Measurements from ENCODE around the gene SLC25A43. TPM values are rescaled to one million over a fixed set of nuclear protein-coding genes. Genes with fewer than 3 reads are reported as not detected.
"Not testable (repeated sequence)": the region's sequence is repeated elsewhere in the genome, so short reads cannot be mapped to it uniquely, and the experiment has no call there.

SLC25A43 gene
- total RNA-seq, 3 donors from 2014 or later: 3.9 to 6.3 (median 4.7) TPM

DNA sequence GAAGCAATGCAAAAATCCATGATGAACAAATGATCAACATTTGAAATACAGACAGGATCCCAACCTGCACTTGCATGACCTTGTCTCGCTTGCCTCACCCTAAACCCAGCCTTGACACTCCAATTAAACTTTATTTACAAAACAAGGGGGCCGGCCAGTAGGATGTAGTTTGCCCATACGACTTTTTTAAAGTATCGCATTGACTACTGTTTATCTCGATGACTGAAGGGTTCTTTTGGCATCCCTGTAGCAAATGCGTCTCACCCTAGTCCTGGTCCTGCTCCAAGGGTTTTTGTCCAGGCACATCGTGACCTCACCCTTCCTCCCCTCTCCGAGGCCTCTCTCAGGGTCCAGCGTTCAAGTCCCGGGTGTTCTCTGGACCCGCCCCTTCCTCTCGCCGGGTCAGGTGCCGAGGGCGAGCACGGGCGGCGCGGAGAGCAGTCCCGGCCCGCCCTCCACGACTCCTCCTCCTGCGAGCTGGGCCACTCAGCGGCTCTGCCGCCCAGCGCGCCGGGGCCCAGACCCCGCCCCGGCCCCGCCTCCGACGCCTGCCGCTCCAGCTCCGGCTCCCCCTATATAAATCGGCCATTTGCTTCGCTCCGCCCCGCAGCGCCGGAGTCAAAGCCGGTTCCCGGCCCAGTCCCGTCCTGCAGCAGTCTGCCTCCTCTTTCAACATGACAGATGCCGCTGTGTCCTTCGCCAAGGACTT is 68.9 kb downstream of the SLC25A43 start, which contains the start of gene SLC25A5:
TSS of gene SLC25A5 (plus strand) at position 603 of the 709 bp plus-strand sequence. CDS start at position 675, 72 bp downstream.
- ATAC-seq (peak; percentile 90 to 95), DNase-seq (peak; percentile 77)
- Mint-ChIP-seq H3K27me3 (ENCODE audit: low read depth) (no peaks in the 10 kb centered on the region), H3K36me3 (ENCODE audit: insufficient read depth) (peaks cover 13% of the 10 kb centered on the region), H3K4me1 (ENCODE audit: low read depth) (peaks cover 3% of the 10 kb centered on the region), H3K4me3 (peak within 1 kb of the TSS; percentile 91), H3K9me3 (no peaks in the 10 kb centered on the region)

GRCh38 chrX:119468551-119469312 is 69.6 kb downstream of the SLC25A43 start:
- DNase-seq (peak; percentile 84), ATAC-seq (peak; percentile 65 to 69)
- Mint-ChIP-seq H3K27me3 (ENCODE audit: low read depth) (no peaks in the 10 kb centered on the region), H3K9me3 (no peaks in the 10 kb centered on the region), H3K4me3 (peak overlapping the region; percentile 91), H3K36me3 (ENCODE audit: insufficient read depth) (peaks cover 13% of the 10 kb centered on the region), H3K4me1 (ENCODE audit: low read depth) (peaks cover 3% of the 10 kb centered on the region)

- Mint-ChIP-seq H3K4me3 (peak overlapping the region; percentile 91), H3K36me3 (ENCODE audit: insufficient read depth) (peaks cover 13% of the 10 kb centered on the region), H3K4me1 (ENCODE audit: low read depth) (peaks cover 3% of the 10 kb centered on the region), H3K27me3 (ENCODE audit: low read depth) (no peaks in the 10 kb centered on the region), H3K9me3 (no peaks in the 10 kb centered on the region)
- DNase-seq: no peak
- no peak for ATAC-seq
Observed at GRCh38 chrX:119469313-119469635, 70.1 kb downstream of the SLC25A43 start.

DNA sequence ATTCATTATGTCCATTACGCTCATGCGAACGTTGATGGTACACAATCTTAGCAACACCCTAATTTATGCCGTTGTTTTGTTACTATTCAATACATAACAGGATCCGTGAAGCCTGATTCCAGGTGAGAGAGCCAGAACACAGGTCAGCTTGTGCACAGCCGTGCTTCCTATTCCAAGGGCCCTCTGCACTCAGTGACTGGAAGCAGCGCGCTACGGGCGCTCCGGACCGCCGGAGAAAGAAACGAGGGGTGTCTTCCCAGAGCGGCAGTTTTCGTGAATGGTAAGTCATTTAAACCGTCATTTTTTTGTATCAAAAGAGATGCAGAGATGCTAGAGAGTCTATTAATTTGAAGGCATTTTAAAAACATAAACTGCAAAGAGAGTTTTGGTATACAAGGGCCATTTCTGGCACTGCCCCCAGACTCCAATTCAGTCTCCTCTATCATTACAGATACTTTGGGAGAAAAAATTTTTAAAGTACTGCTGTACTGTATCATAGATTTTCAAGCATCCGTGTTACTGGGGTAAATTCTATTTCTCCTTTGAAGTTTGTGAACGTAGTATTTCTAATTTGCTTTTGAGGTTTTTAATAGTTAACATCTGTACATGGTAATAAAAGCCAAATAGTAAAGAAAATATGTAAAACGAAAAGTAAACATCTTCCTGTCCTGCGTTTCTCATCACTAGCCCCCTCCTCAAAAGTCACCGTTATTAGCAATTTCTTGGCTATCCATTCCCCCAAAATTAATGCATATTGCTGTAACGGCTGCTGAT is 75.7 kb downstream of the SLC25A43 start:
- H3K36me3 Mint-ChIP-seq (ENCODE audit: insufficient read depth): peaks cover 5% of the 10 kb centered on the region
- no peaks in the 10 kb centered on the region for H3K9me3 Mint-ChIP-seq
- no peak for DNase-seq
- no peak overlapping the region for H3K4me3 Mint-ChIP-seq
- peaks cover 4% of the 10 kb centered on the region for H3K4me1 Mint-ChIP-seq (ENCODE audit: low read depth)
- H3K27me3 Mint-ChIP-seq (ENCODE audit: low read depth): no peaks in the 10 kb centered on the region
- no peak for ATAC-seq

DNA sequence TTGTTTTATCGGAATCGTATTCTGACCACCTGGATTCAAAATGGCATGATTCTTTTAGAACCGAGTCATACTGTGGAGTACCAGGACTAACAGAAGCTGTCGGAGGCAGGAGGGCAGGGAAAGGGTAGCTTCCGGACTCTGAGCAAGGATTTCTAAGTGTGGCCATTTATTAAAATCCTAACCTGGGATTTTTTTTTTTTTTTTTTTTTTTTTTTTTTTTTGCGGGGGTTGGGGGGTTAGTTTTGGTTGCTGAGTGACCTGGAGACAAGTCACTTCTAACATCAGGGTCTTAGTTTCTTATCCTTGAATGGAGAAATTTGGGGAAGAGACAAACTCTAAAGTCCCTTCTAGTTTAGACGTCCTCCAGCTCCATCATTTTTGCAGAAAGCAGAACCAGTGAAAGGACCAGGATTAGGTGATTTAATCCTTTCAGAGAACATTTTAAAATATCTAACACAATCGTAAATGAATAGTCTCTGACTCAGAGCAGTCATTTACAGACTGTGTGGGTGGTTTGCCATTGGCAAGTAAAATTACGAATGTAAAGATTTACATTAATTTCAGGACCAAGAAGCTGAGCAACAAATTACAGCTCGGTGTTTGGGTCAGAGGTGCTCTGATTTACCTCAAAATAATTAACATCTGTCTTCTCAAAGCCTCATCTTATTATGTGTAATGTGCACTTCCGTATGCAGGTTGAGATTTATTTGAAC is 76.4 kb downstream of the SLC25A43 start:
- DNase-seq (no peak), ATAC-seq (peak; percentile 30 to 48)
- Mint-ChIP-seq H3K36me3 (ENCODE audit: insufficient read depth) (peaks cover 3% of the 10 kb centered on the region), H3K4me1 (ENCODE audit: low read depth) (peaks cover 2% of the 10 kb centered on the region), H3K4me3 (no peak overlapping the region), H3K27me3 (ENCODE audit: low read depth) (no peaks in the 10 kb centered on the region), H3K9me3 (no peaks in the 10 kb centered on the region)

GRCh38 chrX:119477812-119478232 is 78.7 kb downstream of the SLC25A43 start:
- Mint-ChIP-seq H3K27me3 (ENCODE audit: low read depth) (no peaks in the 10 kb centered on the region), H3K4me1 (ENCODE audit: low read depth) (peaks cover 7% of the 10 kb centered on the region), H3K4me3 (no peak overlapping the region), H3K36me3 (ENCODE audit: insufficient read depth) (no peaks in the 10 kb centered on the region), H3K9me3 (no peaks in the 10 kb centered on the region)
- ATAC-seq (no peak), DNase-seq (no peak)

GRCh38 chrX:119478504-119478903 is 79.4 kb downstream of the SLC25A43 start:
- Mint-ChIP-seq H3K36me3 (ENCODE audit: insufficient read depth) (no peaks in the 10 kb centered on the region), H3K4me3 (no peak overlapping the region), H3K9me3 (no peaks in the 10 kb centered on the region), H3K27me3 (ENCODE audit: low read depth) (no peaks in the 10 kb centered on the region), H3K4me1 (ENCODE audit: low read depth) (peaks cover 9% of the 10 kb centered on the region)
- no peak for DNase-seq
- no peak for ATAC-seq

DNA sequence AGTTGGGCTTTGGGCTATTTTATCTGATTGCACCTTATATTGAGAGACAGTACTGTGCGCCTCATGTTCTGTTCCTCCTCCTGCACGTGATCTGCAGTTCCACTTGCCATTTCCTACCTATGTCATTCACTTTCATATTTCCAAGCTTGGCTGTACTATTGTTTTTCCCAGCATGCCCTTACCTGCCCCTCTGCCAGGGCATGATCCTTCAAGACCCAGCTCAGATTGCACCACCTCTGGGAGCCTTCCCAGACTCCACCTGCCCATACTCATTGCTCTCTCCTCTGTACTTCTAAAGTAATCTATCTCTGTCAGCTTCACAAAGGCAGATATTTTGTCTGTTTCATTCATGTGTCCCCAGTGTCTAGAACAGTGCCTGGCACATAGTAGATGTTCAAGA is 80.7 kb downstream of the SLC25A43 start:
- Mint-ChIP-seq H3K4me3 (no peak overlapping the region), H3K27me3 (ENCODE audit: low read depth) (no peaks in the 10 kb centered on the region), H3K36me3 (ENCODE audit: insufficient read depth) (no peaks in the 10 kb centered on the region), H3K4me1 (ENCODE audit: low read depth) (peaks cover 9% of the 10 kb centered on the region), H3K9me3 (no peaks in the 10 kb centered on the region)
- DNase-seq: no peak
- no peak for ATAC-seq

GRCh38 chrX:119481323-119481801 is 82.2 kb downstream of the SLC25A43 start:
- ATAC-seq: no peak
- no peaks in the 10 kb centered on the region for H3K9me3 Mint-ChIP-seq

DNA sequence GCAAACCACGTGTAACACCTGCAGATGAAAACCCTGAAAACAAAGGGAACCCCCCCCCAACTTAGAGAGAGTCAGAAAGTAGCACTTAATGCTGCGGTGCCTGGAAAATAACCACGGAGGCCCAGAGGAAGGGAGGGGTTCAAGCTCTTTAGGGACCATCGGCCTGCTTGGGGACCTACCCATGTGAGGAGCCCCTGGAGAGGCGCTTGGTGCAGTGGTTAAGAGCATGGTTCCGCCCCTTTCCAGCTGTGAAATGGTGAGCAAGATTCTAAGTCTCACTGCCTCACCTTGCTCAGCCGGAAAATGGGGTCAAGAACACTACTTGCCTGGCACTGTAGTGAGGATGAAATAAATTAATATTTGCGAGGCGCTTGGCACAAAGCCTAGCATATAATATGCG is 82.9 kb downstream of the SLC25A43 start:
- Mint-ChIP-seq H3K36me3 (ENCODE audit: insufficient read depth) (no peaks in the 10 kb centered on the region), H3K9me3 (no peaks in the 10 kb centered on the region), H3K4me3 (peak overlapping the region; percentile 72), H3K27me3 (ENCODE audit: low read depth) (no peaks in the 10 kb centered on the region), H3K4me1 (ENCODE audit: low read depth) (peaks cover 7% of the 10 kb centered on the region)
- DNase-seq (no peak), ATAC-seq (peak in 1 of 2 donors; percentile 18)

More at GRCh38 chrX:119481323-119481801, 82.2 kb downstream of the SLC25A43 start:
- peaks cover 7% of the 10 kb centered on the region for H3K4me1 Mint-ChIP-seq (ENCODE audit: low read depth)
- no peaks in the 10 kb centered on the region for H3K27me3 Mint-ChIP-seq (ENCODE audit: low read depth)
- DNase-seq: no peak
- H3K36me3 Mint-ChIP-seq (ENCODE audit: insufficient read depth): no peaks in the 10 kb centered on the region
- no peak overlapping the region for H3K4me3 Mint-ChIP-seq

DNA sequence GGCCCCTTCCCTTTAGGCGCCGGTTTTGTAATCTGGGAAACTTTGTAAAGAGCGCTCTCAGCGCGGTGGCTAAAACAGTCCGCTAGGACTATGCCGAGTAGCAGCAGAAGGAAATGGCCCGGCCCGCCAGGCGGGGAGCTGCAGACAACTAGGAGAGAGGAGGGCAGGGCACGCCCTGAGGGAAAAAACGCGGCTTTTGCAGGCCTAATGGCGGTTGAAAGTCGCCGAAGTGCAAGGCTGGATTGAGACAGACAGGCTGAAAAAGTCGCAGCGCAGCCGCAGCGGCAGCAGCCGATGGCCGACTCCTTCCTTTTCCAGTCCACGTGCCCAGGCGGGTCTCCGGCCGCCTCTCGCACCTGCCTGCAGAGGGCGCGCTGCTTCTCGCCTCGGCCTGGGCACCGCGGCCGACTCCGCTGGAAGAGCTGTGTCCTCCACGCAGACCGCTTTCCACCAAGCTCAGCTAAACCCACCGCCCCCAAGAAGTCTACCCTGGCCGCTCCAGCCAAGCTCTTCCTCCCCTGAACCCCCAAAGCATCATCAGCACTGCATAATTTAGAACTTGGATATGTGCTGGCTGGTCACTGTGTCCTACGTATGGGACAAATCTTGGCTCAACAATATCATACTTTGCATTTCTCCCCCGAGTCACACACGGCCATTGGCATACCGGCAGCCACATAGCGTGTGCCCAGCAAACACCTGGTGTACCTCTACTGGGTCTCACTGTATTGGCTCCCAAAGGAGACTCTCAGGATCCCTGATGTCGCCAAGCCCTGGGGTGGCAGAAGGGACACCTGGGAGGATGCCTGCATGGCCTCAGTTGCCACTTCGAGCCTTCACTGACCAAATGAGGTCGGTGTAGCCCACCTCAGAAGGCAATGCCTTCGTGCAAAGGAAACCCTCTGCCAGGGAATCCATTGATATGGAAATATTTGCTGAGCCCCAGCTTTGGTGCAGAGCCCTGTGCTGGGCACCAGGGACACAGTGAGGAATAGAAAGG is 83.6 kb downstream of the SLC25A43 start:
- no peaks in the 10 kb centered on the region for H3K9me3 Mint-ChIP-seq
- ATAC-seq: peak; percentile 86 to 94

GRCh38 chrX:119486745-119487144 is 87.6 kb downstream of the SLC25A43 start:
- no peak overlapping the region for H3K4me3 Mint-ChIP-seq
- DNase-seq (no peak), ATAC-seq (no peak)
- H3K27me3 Mint-ChIP-seq (ENCODE audit: low read depth): no peaks in the 10 kb centered on the region
- H3K9me3 Mint-ChIP-seq: no peaks in the 10 kb centered on the region
- peaks cover 7% of the 10 kb centered on the region for H3K4me1 Mint-ChIP-seq (ENCODE audit: low read depth)
- H3K36me3 Mint-ChIP-seq (ENCODE audit: insufficient read depth): no peaks in the 10 kb centered on the region

More for the DNA sequence above, 83.6 kb downstream of the SLC25A43 start:
- Mint-ChIP-seq H3K27me3 (ENCODE audit: low read depth) (no peaks in the 10 kb centered on the region), H3K36me3 (ENCODE audit: insufficient read depth) (no peaks in the 10 kb centered on the region), H3K4me3 (peak overlapping the region; percentile 72), H3K4me1 (ENCODE audit: low read depth) (peaks cover 7% of the 10 kb centered on the region)
- DNase-seq: peak; percentile 51

- not testable (repeated sequence) for ATAC-seq; H3K27me3 Mint-ChIP-seq (ENCODE audit: low read depth); H3K36me3 Mint-ChIP-seq (ENCODE audit: insufficient read depth); H3K9me3 Mint-ChIP-seq; H3K4me3 Mint-ChIP-seq; DNase-seq; H3K4me1 Mint-ChIP-seq (ENCODE audit: low read depth)
Observed at GRCh38 chrX:119487766-119488165, 88.6 kb downstream of the SLC25A43 start.
